Fibroblast of skin of back (primary cell): ENCODE results near the gene GTF3A. TPM values are rescaled to one million over a fixed set of nuclear protein-coding genes. Genes with fewer than 3 reads are reported as not detected.
"Not testable (repeated sequence)": the region's sequence is repeated elsewhere in the genome, so short reads cannot be mapped to it uniquely, and the experiment has no call there.

Source experiments
- DNase-seq: peaks from one replicate; pipeline ENCODE4 v3.0.0-alpha.2; 2013
- polyA plus RNA-seq, 2 experiments: library from polyadenylated mRNA; unstranded; fragments of 120-200 nt; gene quantifications; one replicate each; pipeline ENCODE4 v1.2.1, GENCODE V29; 2013; ENCODE audit not compliant: insufficient read length in 2 of 2

GTF3A gene
- 101 TPM for polyA plus RNA-seq (2013, experiment 1 of 2; ENCODE audit: insufficient read length)
- 101 TPM for polyA plus RNA-seq (2013, experiment 2 of 2; ENCODE audit: insufficient read length)

- peak; percentile 84 for DNase-seq
Measured at GRCh38 chr13:27424246-27425157, at the start of gene GTF3A. TSS of gene GTF3A (plus strand) at chr13:27424619.

GRCh38 chr13:27374650-27375049, 49.8 kb upstream of the GTF3A start:
- DNase-seq: peak; percentile 76

GRCh38 chr13:27375686-27376326, 48.6 kb upstream of the GTF3A start:
- peak; percentile 60 for DNase-seq

- DNase-seq: no peak
Measured at GRCh38 chr13:27379126-27379525, 45.3 kb upstream of the GTF3A start.

- DNase-seq: peak; percentile 23
Measured at GRCh38 chr13:27379694-27380641, 44.5 kb upstream of the GTF3A start.

- no peak for DNase-seq
Measured at GRCh38 chr13:27381601-27382000, 42.8 kb upstream of the GTF3A start.

GRCh38 chr13:27383104-27383921, 41.1 kb upstream of the GTF3A start:
- no peak for DNase-seq

- no peak for DNase-seq
Measured at GRCh38 chr13:27384285-27384684, 40.1 kb upstream of the GTF3A start.

GRCh38 chr13:27388241-27388640, 36.2 kb upstream of the GTF3A start:
- no peak for DNase-seq

- no peak for DNase-seq
Measured at GRCh38 chr13:27389891-27390290, 34.5 kb upstream of the GTF3A start.

- DNase-seq: no peak
Measured at GRCh38 chr13:27391471-27391870, 32.9 kb upstream of the GTF3A start.

GRCh38 chr13:27393101-27393500, 31.3 kb upstream of the GTF3A start:
- no peak for DNase-seq

- no peak for DNase-seq
Measured at GRCh38 chr13:27395007-27395510, 29.4 kb upstream of the GTF3A start.

GRCh38 chr13:27396252-27396846, 28.1 kb upstream of the GTF3A start:
- no peak for DNase-seq

GRCh38 chr13:27398360-27398759, 26.1 kb upstream of the GTF3A start:
- no peak for DNase-seq

GRCh38 chr13:27400405-27400804, 24.0 kb upstream of the GTF3A start:
- DNase-seq: not testable (repeated sequence)

GRCh38 chr13:27401210-27401609, 23.2 kb upstream of the GTF3A start:
- no peak for DNase-seq

- peak; percentile 68 for DNase-seq
Measured at GRCh38 chr13:27403203-27403678, 21.2 kb upstream of the GTF3A start.

- DNase-seq: no peak
Measured at GRCh38 chr13:27403727-27404385, 20.6 kb upstream of the GTF3A start.

- no peak for DNase-seq
Measured at GRCh38 chr13:27404680-27405079, 19.7 kb upstream of the GTF3A start.
